Measurements from ENCODE around the gene NELFE.

GRCh38 chr6:31965700-31966099 is 6.9 kb upstream of the NELFE start:
- TF ChIP-seq EZH2 (optimal IDR thresholded peaks at IDR 0.05; ENCODE audit: low read depth, low read length) (no peak), CTCF (IDR thresholded peaks at IDR 0.05; ENCODE audit: low read length) (no peak), EZH2phosphoT487 (IDR thresholded peaks at IDR 0.05; ENCODE audit: low read length) (no peak)

Measured in MM.1S (cell line).